Measurements from ENCODE around the gene USP6. TPM values are rescaled to one million over a fixed set of nuclear protein-coding genes. Genes with fewer than 3 reads are reported as not detected.
A peak's percentile ranks its signal among the peaks of the same experiment; 100 is the strongest.
"Not testable (repeated sequence)": the region's sequence is repeated elsewhere in the genome, so short reads cannot be mapped to it uniquely, and the experiment has no call there.

Gene USP6
- total RNA-seq, 1 experiment from 2014 or later, result under 0.01 TPM

DNA sequence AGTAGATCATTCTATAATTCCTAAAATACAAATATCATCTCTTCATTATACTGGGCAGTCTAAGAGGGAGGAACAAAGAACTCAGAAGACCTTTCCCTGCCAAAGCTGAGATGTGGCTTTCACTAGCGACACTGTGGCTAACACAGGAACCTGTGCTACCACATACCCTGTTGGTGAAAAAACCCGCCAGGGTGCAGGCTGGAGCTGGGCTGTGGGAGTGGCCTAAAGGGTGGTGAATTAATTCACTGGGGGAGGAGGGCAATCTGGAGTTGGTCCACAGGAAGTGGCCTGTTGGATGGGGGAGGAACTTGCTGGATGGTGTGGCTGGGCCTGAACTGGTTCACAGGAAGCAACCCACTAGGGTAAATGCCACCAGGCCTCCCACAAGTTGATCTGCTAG is 68.5 kb downstream of the USP6 start:
- DNase-seq (ENCODE audit: low read depth), result no peak

DNA sequence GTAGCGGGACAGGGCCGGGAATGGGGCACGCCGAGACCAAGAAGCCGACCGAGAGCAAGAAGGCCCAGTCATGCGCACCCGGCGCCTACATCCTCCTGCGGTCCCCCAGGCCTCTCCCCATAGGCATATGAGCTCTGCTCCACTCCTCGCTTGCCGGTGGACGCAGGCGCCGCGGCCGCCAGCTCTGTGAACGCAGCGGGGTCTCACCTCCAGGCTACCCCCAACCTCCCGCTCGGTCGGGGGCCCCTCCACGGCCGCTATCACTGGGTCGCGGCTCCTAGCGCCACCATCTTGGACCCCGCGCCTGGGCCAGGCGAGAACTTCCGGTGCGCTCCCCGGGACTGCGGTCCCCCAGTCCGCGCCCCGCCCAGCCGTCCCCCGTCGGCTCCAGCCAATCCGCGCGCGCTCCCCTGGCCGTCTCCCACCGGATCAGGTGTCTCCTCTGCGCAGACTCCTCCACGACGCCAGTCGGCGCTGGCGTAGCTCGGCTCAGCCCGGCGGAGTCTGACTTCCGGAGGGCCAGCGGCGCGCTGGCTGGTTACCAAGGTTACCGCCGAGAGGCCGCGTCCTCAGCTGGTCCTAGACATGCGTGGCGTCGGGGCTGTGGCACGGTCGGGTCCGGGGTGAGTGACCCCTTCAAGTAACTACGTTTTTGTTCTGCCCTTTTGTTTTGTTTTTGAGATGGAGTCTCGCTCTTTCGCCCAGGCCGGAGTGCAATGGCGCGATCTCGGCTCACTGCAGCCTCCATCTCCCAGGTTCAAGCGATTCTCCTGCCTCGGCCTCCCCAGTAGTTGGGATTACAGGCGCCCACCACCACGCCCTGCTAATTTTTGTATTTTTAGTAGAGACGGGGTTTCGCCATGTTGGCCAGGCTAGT is 75.9 kb downstream of the USP6 start, which contains the start of gene ZNF594:
Gene ZNF594, minus strand, starts transcription at position 328 of the 877 bp plus-strand sequence. CDS start 7,612 bp downstream, outside the sequence.
- DNase-seq (ENCODE audit: low read depth), result peak; percentile 90

DNA sequence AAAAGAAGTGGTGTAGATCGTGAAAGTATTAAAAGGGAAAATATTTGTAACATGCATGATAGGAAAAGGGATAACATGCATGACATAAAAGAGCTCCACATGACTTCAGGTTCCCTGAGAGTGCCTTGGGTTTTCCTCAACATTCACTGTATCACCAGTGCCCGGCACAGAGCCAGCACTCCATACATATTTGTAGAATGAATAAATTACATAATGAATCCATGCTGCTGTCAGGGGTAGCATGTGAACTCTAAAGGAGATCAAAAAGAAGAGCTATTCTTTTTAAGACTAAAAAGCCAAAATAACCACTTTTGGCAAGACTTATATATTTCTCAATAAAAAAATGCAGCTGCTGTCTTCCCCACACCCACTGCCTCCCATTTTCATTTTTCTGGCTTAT is 78.5 kb downstream of the USP6 start:
- DNase-seq (ENCODE audit: low read depth), result no peak

DNA sequence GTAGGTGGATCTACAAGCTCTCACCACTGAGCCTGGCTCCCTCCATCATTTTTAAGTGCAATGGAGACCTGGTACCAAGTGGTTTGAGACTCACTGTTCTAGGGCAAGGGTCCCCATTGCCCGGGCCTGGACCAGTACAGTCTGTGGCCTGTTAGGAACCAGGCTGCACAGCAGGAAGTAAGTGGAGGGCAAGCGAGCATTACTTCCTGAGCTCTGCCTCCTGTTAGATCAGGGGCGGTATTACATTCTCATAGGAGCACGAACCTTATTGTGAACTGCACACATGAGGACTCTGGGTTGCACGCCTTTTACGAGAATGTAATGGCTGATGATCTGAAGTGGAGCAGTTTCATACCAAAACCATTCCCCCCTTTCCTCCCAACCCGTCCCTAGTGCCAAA is 82.6 kb downstream of the USP6 start:
- DNase-seq (ENCODE audit: low read depth), result no peak

DNA sequence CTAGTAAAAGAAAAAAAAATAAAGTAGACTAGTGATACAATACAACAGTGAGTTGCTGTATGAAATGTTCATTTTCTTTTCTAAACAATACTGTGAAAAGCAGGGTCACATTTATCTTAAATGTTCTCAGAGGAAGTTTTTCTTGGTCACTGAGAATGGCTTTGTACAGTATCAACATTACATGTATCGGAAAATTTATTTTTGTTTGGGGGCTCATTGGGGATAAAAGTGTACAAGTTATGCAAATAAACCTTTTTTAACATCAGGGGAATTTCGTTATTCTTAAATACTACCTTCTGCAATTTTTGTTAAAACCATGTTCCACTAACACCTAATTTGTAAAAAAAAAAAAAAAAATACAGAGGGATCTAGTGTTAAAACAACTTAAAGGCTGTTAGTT is 84.5 kb downstream of the USP6 start:
- no peak for DNase-seq (ENCODE audit: low read depth)

DNA sequence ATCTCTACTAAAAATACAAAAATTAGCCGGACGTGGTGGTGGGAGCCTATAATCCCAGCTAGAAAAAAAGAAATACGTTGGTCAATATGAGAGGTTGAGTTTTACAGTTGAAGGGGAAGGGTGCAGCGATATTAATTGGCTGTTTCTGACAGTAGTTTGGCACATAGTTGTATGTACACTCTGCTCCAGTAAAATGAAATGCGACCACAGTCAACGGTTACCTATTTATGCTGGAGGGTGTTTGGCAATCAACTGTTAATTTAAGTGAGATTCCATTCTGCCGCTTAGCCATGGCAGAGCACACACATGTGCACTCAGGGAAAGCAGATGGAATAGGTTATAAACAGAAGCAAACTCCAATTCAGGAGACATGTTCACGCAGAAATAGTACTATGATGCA is 85.2 kb downstream of the USP6 start:
- DNase-seq (ENCODE audit: low read depth), result no peak

DNA sequence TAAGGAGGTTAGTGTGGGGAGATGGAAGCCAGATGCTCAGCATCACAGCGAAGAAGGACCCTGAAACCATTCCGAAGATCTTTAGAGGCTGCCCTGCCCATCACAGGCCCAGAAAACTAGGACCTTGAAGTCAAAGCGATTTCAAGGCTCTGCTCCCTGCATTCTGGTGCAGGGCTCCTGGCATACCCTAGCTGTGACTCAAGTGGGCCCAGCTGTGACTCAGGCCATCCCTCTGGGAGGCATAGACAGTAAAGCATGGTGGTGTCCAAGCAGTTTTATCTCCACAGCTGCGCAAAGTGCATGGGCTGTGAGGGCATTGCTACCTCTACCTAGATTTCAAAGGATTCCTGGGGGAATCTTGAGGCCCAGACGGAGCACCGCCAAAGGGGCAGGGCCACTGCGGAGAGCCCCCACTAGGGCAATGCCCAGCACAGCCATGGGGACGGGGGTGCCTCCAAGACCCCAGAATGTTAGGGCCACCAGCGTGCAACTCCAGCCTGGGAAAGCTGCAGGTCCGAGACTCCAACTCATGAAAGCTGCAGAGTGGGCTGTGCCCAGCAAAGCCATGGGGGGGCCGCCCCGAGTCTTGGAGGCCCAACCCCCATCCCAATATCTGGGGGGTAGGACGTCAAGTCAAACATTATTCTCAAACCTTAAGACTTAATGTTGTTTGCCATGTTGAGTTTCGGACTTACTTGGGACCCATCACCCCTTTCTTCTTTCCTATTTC is 87.5 kb downstream of the USP6 start:
- peak; percentile 8 for DNase-seq (ENCODE audit: low read depth)

DNA sequence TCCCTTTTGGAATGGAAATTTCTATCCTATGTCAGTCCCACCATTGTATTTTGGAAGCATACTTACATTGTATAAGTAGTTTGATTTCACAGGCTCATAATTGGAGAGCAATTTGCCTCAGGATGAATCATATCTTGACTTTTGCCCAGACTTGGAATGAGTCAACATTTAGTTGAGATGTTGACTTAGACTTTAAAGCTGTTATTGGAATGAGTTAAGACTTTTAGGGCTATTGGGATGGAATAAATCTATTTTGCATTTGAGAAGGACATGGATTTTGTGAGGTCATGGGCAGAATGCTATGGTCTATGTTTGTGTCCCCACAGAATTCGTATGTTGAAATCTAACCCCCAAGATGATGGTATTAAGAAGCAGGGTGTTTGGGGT is 88.1 kb downstream of the USP6 start:
- peak; percentile 42 for DNase-seq (ENCODE audit: low read depth)

DNA sequence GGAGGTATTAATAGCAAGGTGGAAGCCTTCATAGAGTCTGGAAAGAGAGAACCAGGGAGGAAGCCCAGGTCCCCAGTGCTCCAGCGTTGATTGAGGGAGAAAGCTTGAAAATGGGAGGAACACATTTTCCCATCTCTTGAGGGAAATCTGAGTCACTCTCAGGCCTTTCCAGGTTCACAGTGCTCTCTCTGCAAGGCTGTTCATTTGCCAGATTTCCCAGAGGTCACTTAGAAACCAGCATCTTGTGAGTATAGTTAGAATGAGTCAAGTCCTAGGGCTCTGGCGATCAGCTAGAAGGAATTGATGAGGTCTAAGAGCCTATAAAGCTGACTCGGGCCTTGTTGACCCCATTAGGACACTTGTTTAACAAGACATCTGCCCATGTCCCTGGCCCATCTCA is 93.6 kb downstream of the USP6 start:
- DNase-seq (ENCODE audit: low read depth), result no peak

DNA sequence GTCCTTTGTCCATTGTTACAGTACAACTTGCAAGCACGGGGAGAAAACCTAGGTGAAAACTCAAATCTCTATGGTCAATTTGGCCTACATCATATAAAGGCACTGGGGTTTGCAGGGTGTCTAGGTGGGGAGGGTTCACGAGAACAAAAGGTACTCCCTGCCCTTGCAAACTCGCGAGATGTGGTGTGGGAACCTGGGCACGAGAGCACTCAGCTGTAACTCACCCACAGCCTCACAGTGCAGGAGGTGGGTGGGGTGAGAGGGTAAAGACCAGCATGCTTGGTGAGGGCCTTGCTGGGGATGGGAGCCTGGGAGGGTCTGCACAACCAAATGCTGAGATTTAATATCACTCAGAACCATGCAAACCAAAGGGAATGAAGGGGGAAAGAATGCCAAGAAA is 94.3 kb downstream of the USP6 start:
- no peak for DNase-seq (ENCODE audit: low read depth)

DNA sequence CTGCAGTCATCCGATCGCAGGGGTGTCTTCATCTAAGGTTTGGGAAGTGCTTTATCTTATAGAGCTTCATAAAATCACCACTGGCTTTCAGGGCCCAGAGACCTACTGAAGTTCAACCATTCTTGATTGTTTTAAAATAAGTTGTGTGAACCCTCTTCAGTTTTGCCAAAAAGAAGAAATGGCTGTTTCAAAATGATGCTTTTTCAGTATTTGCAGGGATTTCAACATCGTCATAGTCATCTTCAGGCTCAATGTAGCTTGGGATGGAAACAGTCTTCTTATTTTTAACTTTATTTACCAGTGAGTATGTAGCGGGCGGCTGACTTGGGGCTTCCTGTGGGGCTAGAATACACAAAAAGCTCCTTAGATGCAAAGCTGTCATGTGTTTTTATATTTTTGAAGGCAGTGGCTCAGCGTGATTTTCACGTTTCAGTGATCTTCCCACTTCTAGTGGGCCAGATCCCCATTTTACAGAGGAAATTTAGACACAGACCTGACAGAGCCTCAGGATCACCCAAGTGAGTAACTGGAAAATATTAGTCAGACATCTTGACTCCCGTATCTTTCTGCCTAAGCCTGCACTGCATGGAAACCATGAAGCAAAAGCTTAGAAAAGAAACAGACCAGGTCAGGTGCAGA is 94.9 kb downstream of the USP6 start:
- no peak for DNase-seq (ENCODE audit: low read depth)

DNA sequence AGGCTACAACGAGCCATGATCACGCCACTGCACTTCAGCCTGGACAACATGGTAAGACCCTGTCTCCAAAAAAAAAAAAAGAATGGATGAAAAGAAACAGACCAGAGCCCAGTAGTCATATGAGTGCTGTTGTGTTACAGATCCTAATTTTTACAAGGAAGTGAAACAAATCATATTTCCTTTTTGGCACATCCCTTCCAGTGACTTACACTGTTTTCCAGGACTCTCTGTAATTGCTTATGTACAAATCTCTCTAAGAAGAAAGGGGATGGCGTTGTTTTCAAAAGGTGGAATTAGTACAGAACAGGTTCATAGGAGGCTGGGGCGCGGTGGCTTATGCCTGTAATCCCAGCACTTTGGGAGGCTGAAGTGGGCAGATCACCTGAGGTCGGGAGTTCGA is 95.6 kb downstream of the USP6 start:
- DNase-seq (ENCODE audit: low read depth), result no peak

DNA sequence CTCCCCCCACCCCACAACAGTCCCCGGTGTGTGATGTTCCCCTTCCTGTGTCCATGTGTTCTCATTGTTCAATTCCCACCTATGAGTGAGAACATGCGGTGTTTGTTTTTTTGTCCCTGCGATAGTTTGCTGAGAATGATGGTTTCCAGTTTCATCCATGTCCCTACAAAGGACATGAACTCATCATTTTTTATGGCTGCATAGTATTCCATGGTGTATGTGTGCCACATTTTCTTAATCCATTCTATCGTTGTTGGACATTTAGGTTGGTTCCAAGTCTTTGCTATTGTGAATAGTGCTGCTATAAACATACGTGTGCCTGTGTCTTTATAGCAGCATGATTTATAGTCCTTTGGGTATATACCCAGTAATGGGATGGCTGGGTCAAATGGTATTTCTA is 101.7 kb downstream of the USP6 start:
- not testable (repeated sequence) for DNase-seq (ENCODE audit: low read depth)

DNA sequence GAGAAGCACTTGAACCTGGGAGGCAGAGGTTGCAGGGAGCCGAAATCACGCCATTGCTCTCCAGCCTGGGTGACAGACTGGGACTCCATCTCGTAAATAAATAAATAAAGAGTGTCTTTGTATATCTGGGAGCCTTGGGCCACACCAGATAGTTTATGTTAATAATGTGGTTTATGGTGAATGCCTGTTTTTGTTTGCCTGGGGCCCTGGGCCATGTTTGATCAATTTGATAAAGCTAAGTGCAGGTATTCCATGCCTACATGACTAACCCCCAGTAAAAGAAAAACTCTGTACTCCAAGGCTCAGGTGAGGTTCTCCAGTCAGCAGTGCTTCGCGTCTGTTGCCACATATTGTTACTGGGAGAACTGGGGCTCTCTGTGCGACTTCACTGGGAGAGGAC is 103.7 kb downstream of the USP6 start:
- no peak for DNase-seq (ENCODE audit: low read depth)

DNA sequence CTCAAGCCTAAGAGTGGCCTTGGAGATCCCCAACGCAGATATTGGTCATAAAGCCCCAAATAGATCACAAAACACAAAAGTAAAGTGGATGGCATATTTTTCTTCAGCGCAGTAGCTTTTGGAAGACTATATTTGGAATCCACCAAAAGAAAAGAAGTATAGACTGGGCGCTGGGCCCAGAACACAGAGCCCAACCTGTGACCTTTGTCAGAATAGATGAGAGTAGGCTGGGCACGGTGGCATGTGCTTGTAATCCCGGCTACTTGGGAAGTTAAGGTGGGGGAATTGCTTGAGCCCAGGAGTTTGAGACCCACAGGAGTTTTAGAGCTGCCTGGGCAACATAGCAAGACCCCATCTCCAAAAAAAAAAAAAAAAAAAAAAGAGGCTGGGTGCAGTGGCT is 104.2 kb downstream of the USP6 start:
- no peak for DNase-seq (ENCODE audit: low read depth)

DNA sequence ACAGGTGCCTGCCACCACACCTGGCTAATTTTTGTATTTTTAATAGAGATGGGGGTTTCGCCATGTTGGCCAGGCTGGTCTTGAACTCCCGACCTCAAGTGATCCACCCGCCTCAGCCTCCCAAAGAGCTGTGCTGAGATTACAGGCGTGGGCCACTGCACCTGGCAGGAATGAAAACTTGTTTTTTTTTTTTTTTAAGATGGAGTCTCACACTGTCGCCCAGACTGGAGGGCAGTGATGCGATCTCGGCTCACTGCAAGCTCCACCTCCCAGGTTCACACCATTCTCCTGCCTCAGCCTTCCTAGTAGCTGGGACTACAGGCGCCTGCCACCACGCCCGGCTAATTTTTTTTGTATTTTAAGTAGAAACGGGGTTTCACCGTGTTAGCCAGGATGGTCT is 106.1 kb downstream of the USP6 start:
- DNase-seq (ENCODE audit: low read depth), result not testable (repeated sequence)

Other genes starting within 250 kb of the USP6 start
- gene C17orf107, start 216.5 kb upstream of the USP6 start, total RNA-seq (2014; rRNA removed), result under 0.01 and 0.06 TPM in 2 replicates
- 0.19 TPM in 1 of 2 replicates, not detected in the other for gene CHRNE, start 212.9 kb upstream of the USP6 start, total RNA-seq (2014; rRNA removed)
- gene GP1BA, start 183.8 kb upstream of the USP6 start, total RNA-seq (2014; rRNA removed), result not detected in 2 replicates
- 92.3 and 93.5 TPM in 2 replicates for gene SLC25A11, start 176.0 kb upstream of the USP6 start, total RNA-seq (2014; rRNA removed)
- gene RNF167, start 175.8 kb upstream of the USP6 start, total RNA-seq (2014; rRNA removed), result 34.4 and 38.2 TPM in 2 replicates
- 1,610 and 1,782 TPM in 2 replicates for gene PFN1, start 167.5 kb upstream of the USP6 start, total RNA-seq (2014; rRNA removed)
- 5.2 and 7.9 TPM in 2 replicates for gene ENO3, start 164.9 kb upstream of the USP6 start, total RNA-seq (2014; rRNA removed)
- gene SPAG7, start 148.2 kb upstream of the USP6 start, total RNA-seq (2014; rRNA removed), result 69.6 and 75.0 TPM in 2 replicates
- 12.4 and 13.2 TPM in 2 replicates for gene CAMTA2, start 128.4 kb upstream of the USP6 start, total RNA-seq (2014; rRNA removed)
- 0.34 and 0.64 TPM in 2 replicates for gene INCA1, start 118.5 kb upstream of the USP6 start, total RNA-seq (2014; rRNA removed)
- 75.9 and 82.0 TPM in 2 replicates for gene KIF1C, start 118.1 kb upstream of the USP6 start, total RNA-seq (2014; rRNA removed)
- gene SLC52A1, start 80.6 kb upstream of the USP6 start, total RNA-seq (2014; rRNA removed), result 0.06 TPM in 1 of 2 replicates, not detected in the other
- gene ZFP3, start 37.6 kb upstream of the USP6 start, total RNA-seq (2014; rRNA removed), result 0.06 and 0.17 TPM in 2 replicates
- 7.8 and 7.9 TPM in 2 replicates for gene ZNF232, start 4.2 kb upstream of the USP6 start, total RNA-seq (2014; rRNA removed)
- 3.5 and 7.6 TPM in 2 replicates for gene ZNF594, start 75.8 kb downstream of the USP6 start, total RNA-seq (2014; rRNA removed)
- gene SCIMP, start 118.8 kb downstream of the USP6 start, total RNA-seq (2014; rRNA removed), result not detected in 2 replicates
- 39.8 and 45.5 TPM in 2 replicates for gene RABEP1, start 166.3 kb downstream of the USP6 start, total RNA-seq (2014; rRNA removed)